T-cell (primary cell): ENCODE results near the gene KLLN. TPM values are rescaled to one million over a fixed set of nuclear protein-coding genes. Genes with fewer than 3 reads are reported as not detected.

Experiments
- ATAC-seq, 4 experiments: fragments of 200-7000 bp in 3 of 4; fragments of 150-1000 bp in 1 of 4; cut with Tn5 transposase; replicated peaks in 1 of 4; 1 replicate in 3 of 4; 2 replicates in 1 of 4; pipeline ENCODE4 v1.10.0; 2021; ENCODE audit warnings: moderate library complexity in 3 of 4, mild to moderate bottlenecking in 2 of 4, moderate number of reproducible peaks in 1 of 4
- CTCF ChIA-PET, 2 donors: fragments of 300-600 bp; sonication (Branson Sonifier 250); formaldehyde crosslinking; loops; one replicate each; lab custom pipeline; 2022; ENCODE audit warnings: antibody characterized with exemption in 2 of 2; lab: Charles Lee
- POLR2A ChIA-PET, 2 donors: fragments of 300-600 bp; sonication (Branson Sonifier 250); formaldehyde crosslinking; loops; one replicate each; lab custom pipeline; 2022; ENCODE audit warnings: antibody characterized with exemption in 2 of 2; lab: Charles Lee
- DNase-seq, 35 experiments: peaks; one replicate each; pipeline versions ENCODE4 v3.0.0 to v3.0.0-alpha.2; 2013 to 2023
- H3K27ac ChIP-seq: one replicate; pipeline ENCODE4 v1.5.1; 2013; ENCODE audit warnings: low read length
- H3K27me3 ChIP-seq, 2 experiments: replicated peaks in 1 of 2; 1 replicate in 1 of 2; 2 replicates in 1 of 2; pipeline versions ENCODE4 v1.6.1 to v1.7.0; 2013; ENCODE audit warnings: low read length in 1 of 2, mixed read lengths in 1 of 2; ENCODE audit not compliant: control insufficient read depth in 2 of 2, insufficient read depth in 2 of 2; ENCODE audit errors: extremely low read depth in 1 of 2
- H3K36me3 ChIP-seq, 2 donors: 1 replicate in 1 of 2; 2 replicates in 1 of 2; pipeline versions ENCODE4 v1.6.1 to v1.7.0; 2013; ENCODE audit warnings: low read length in 1 of 2; ENCODE audit not compliant: control insufficient read depth in 2 of 2, insufficient read depth in 1 of 2; ENCODE audit errors: extremely low read depth in 1 of 2
- H3K4me1 ChIP-seq, 2 experiments: 1 replicate in 1 of 2; 2 replicates in 1 of 2; pipeline versions ENCODE4 v1.6.1 to v1.7.0; 2013; ENCODE audit warnings: low read length in 2 of 2, mixed read lengths in 1 of 2; ENCODE audit not compliant: insufficient read depth in 2 of 2, control insufficient read depth in 1 of 2; ENCODE audit errors: extremely low read depth in 1 of 2
- H3K4me3 ChIP-seq, 2 donors: 1 replicate in 1 of 2; 2 replicates in 1 of 2; pipeline versions ENCODE4 v1.5.1 to v1.7.0; 2013; ENCODE audit warnings: mild to moderate bottlenecking in 2 of 2, low read length in 1 of 2, moderate library complexity in 1 of 2; ENCODE audit not compliant: control insufficient read depth in 1 of 2; ENCODE audit errors: extremely low read depth in 1 of 2
- H3K9me3 ChIP-seq: 2 replicates; pipeline ENCODE4 v1.7.0; 2013
- H3K27ac Mint-ChIP-seq, 2 donors: one replicate each; pipeline ENCODE4 v1.8.0; 2020 to 2021; ENCODE audit warnings: mild to moderate bottlenecking in 2 of 2, mixed read lengths in 2 of 2
- H3K27me3 Mint-ChIP-seq, 2 donors: one replicate each; pipeline ENCODE4 v1.8.0; 2021 to 2022; ENCODE audit warnings: mixed read lengths in 2 of 2
- H3K36me3 Mint-ChIP-seq: one replicate; pipeline ENCODE4 v1.8.0; 2021; ENCODE audit warnings: mixed read lengths
- H3K4me1 Mint-ChIP-seq, 3 donors: one replicate each; pipeline ENCODE4 v1.8.0; 2020 to 2022; ENCODE audit warnings: mixed read lengths in 3 of 3, mild to moderate bottlenecking in 1 of 3
- H3K4me3 Mint-ChIP-seq, 3 donors: one replicate each; pipeline ENCODE4 v1.8.0; 2020 to 2022; ENCODE audit warnings: mild to moderate bottlenecking in 3 of 3, mixed read lengths in 3 of 3, moderate library complexity in 3 of 3
- H3K9me3 Mint-ChIP-seq, 3 donors: one replicate each; pipeline ENCODE4 v1.8.0; 2020 to 2022; ENCODE audit warnings: mixed read lengths in 3 of 3
- WGBS: methylation state at CpG from one replicate; pipeline ENCODE4 v1.1.5; 2013; ENCODE audit warnings: missing lambda C conversion rate; ENCODE audit not compliant: insufficient coverage; 5-methylcytosine and 5-hydroxymethylcytosine counted together
- total RNA-seq, 35 experiments: library from RNA in 6 of 35; stranded (reverse) in 6 of 35; fragments of 120-200 nt in 1 of 35; gene quantifications; one replicate each; pipeline versions ENCODE4 v1.2.1 to v1.2.4 and lab custom pipeline; 2013 to 2026

Gene KLLN
- total RNA-seq, 5 donors from 2014 or later (not counting 1 experiment from before 2014, with no cell fraction given) = 0.50 to 1.0 (median 0.60) TPM

DNA sequence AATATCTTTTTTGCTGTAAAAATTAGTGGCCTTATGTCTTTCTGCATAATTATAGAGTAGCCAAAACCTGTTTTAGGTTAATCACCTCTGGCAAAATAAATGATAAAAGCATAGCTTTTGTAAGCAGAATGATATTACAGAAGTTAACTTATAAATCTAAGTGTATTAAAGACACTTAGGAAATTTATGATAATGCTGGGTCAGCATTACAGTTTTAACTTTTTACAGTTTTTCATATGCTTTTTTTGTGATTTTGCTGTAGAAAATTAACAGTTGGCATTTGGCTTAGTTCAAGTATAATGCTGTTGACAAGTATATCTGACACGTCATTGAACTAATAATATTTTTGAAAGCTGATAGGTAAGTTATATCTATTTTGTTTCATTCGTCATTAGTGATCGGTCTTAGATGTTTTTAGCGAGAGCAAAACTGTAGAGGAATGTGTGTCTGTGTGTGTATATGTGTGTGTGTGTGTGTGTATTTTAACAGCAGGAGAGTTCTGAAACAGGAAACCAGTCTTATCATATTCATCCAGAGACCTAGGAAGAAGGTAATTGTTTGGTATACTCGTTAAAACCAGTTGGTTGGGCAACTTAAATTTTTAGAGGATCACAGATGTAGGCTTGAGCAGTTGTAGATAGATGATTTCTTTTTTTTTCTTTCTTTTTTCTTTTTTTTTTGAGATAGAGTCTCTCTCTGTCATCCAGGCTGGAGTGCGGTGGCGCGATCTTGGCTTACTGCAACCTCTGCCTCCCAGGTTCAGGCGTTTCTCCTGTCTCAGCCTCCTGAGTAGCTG lies 15.5 kb upstream of the KLLN start:
- H3K9me3 Mint-ChIP-seq = no peaks in the 10 kb centered on the region
- H3K36me3 Mint-ChIP-seq = peaks cover 33% of the 10 kb centered on the region
- whole genome bisulfite sequencing = 93% methylated on average over 3 of the region's 9 CpGs
- peak overlapping the region in 1 of 3 donors; percentile 2 for H3K4me3 Mint-ChIP-seq
- Histone ChIP-seq H3K27ac (no peak overlapping the region), H3K36me3 (peaks cover 0 to 2% of the 10 kb centered on the region in 2 donors), H3K27me3 (no peaks in the 10 kb centered on the region), H3K4me3 (no peak overlapping the region), H3K9me3 (no peaks in the 10 kb centered on the region), H3K4me1 (peaks cover 0 to 21% of the 10 kb centered on the region in 2 experiments)
- ATAC-seq (no peak), DNase-seq (no peak)
- peak overlapping the region; percentile 7 to 47 for H3K27ac Mint-ChIP-seq
- H3K4me1 Mint-ChIP-seq = peaks cover 53 to 65% (median 58%) of the 10 kb centered on the region in 3 donors
- H3K27me3 Mint-ChIP-seq = no peaks in the 10 kb centered on the region
- POLR2A ChIA-PET = interaction anchor here in 1 of 2 donors (0.5 to 0.7 kb wide), 2 partner anchors 14 to 508 kb away, joined by 3 read pairs; no protein-coding TSS in a partner anchor
- CTCF ChIA-PET = interaction anchor here (0.6 to 0.7 kb wide), 2 partner anchors 499 to 1128 kb away, joined by 3 read pairs; no protein-coding TSS in a partner anchor

GRCh38 chr10:87875929-87876571 lies 12.7 kb upstream of the KLLN start:
- CTCF ChIA-PET = no interaction called here
- ATAC-seq = no peak
- POLR2A ChIA-PET = interaction anchor here in 1 of 2 donors (0.5 kb wide), 2 partner anchors 17 to 526 kb away, joined by 3 to 13 read pairs; no protein-coding TSS in a partner anchor
- Histone ChIP-seq H3K4me3 (no peak overlapping the region), H3K27ac (no peak overlapping the region), H3K4me1 (peaks cover 9 to 27% of the 10 kb centered on the region in 2 experiments), H3K36me3 (peaks cover 0 to 2% of the 10 kb centered on the region in 2 donors), H3K27me3 (no peaks in the 10 kb centered on the region), H3K9me3 (no peaks in the 10 kb centered on the region)
- Mint-ChIP-seq H3K36me3 (peaks cover 20% of the 10 kb centered on the region), H3K27me3 (no peaks in the 10 kb centered on the region), H3K4me1 (peaks cover 56 to 71% (median 67%) of the 10 kb centered on the region in 3 donors), H3K9me3 (no peaks in the 10 kb centered on the region), H3K27ac (no peak overlapping the region), H3K4me3 (no peak overlapping the region)
- WGBS = no CpG with 5 or more reads among the region's 4 CpGs
- DNase-seq = no peak

DNA sequence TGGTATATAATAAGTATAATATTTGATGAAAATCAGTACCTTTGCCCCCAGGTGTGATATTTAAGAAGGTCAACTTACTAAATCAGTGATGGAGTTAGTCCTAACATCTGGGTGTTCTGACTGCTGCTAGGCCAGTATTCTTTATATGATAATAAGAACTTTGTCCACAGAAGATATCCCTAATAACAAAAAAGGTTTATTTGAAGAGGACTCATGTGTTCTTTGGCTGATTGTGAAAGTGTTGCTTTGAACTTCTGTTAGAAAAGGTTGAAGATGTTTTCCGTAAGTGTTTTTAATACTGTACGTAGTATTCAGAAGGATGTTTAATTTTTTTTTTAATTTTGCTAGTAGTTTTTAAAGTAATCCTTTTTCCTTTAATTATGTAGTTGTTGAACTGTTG lies 10.3 kb upstream of the KLLN start:
- Mint-ChIP-seq H3K27ac (peak overlapping the region in 1 of 2 donors; percentile 39), H3K9me3 (no peaks in the 10 kb centered on the region), H3K4me1 (peaks cover 58 to 79% (median 77%) of the 10 kb centered on the region in 3 donors), H3K4me3 (peak overlapping the region; percentile 23 to 37 (median 31)), H3K27me3 (no peaks in the 10 kb centered on the region), H3K36me3 (peaks cover 11% of the 10 kb centered on the region)
- no peak overlapping the region for H3K27ac ChIP-seq
- ATAC-seq = no peak
- H3K9me3 ChIP-seq = no peaks in the 10 kb centered on the region
- no peaks in the 10 kb centered on the region for H3K36me3 ChIP-seq
- no peak overlapping the region for H3K4me3 ChIP-seq
- DNase-seq = no peak
- ChIA-PET CTCF (no interaction called here), POLR2A (interaction anchor here in 1 of 2 donors (0.7 kb wide), 1 partner anchor 8 kb away, joined by 3 read pairs; no protein-coding TSS in a partner anchor)
- peaks cover 14 to 39% of the 10 kb centered on the region in 2 experiments for H3K4me1 ChIP-seq
- H3K27me3 ChIP-seq = no peaks in the 10 kb centered on the region
- no CpG with 5 or more reads among the region's 2 CpGs for WGBS

DNA sequence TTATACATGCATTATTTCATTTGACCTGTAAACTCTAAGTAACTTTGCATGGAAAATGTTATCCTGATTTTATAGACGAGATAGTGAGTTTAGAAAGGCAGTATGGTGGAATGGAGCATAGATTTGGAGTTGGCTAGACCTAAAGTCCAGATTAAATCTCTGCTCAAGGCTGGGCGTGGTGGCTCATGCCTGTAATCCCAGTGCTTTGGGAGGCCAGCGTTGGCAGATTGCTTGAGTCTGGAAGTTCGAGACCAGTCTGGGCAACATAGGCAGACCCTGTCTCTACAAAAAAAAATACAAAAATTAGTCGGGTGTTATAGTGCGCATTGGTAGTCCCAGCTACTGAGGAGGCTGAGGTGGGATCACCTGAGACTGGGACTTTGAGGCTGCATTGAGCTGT lies 9.5 kb upstream of the KLLN start:
- Histone ChIP-seq H3K27ac (no peak overlapping the region), H3K4me3 (no peak overlapping the region), H3K36me3 (no peaks in the 10 kb centered on the region), H3K4me1 (peaks cover 14 to 37% of the 10 kb centered on the region in 2 experiments), H3K27me3 (no peaks in the 10 kb centered on the region), H3K9me3 (no peaks in the 10 kb centered on the region)
- Mint-ChIP-seq H3K4me3 (peak overlapping the region in 1 of 3 donors; percentile 12), H3K27ac (no peak overlapping the region), H3K4me1 (peaks cover 61 to 80% (median 79%) of the 10 kb centered on the region in 3 donors), H3K27me3 (no peaks in the 10 kb centered on the region), H3K9me3 (no peaks in the 10 kb centered on the region), H3K36me3 (peaks cover 15% of the 10 kb centered on the region)
- 90% methylated on average over 3 of the region's 6 CpGs for WGBS
- ChIA-PET POLR2A (no interaction called here), CTCF (interaction anchor here in 1 of 2 donors (1.0 kb wide), 1 partner anchor 41 kb away, joined by 5 read pairs; no protein-coding TSS in a partner anchor)
- DNase-seq (no peak), ATAC-seq (no peak)

DNA sequence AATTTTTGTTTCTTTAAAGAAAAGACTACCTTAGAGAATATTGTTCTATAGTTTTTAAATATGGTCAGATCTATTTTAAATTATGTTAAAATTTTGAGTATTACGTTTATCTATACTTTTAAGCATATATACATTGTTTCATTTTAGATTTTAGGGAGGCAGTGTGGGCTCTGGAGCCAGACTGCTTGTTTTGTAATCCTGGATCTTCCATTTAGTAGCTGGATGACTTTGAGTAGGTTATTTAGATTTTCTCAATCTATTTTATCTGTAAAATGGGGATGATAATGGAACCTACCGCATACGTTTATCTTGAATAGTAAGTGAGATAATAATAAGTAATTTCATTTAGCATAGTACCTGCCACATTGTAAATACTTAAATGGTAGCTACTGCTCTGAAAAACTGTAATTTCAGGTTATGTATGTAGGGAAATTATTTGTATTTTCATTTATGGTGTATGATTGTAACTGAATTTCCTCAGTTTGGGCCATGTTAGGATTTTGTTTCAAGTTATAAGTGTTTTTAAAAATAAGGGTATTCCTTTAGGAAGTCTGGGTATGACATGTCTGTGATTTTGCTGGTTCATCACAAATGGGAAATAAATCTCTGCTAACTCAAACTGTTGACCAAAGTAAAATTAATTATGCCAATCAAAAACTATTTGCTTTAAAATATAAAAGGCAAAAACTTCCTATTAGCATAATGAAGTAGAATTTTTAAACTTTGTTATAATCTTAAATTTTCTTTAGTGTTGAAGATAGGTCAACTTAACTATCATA lies 6.6 kb upstream of the KLLN start:
- H3K27ac ChIP-seq = no peak overlapping the region
- no peaks in the 10 kb centered on the region for H3K27me3 ChIP-seq
- peaks cover 14 to 41% of the 10 kb centered on the region in 2 experiments for H3K4me1 ChIP-seq
- Mint-ChIP-seq H3K36me3 (peaks cover 19% of the 10 kb centered on the region), H3K9me3 (no peaks in the 10 kb centered on the region), H3K4me3 (peak overlapping the region in 2 of 3 donors; percentile 21 to 31), H3K27ac (no peak overlapping the region), H3K27me3 (no peaks in the 10 kb centered on the region), H3K4me1 (peaks cover 81 to 85% (median 82%) of the 10 kb centered on the region in 3 donors)
- CTCF ChIA-PET = interaction anchor here (0.5 to 1.0 kb wide), 3 partner anchors 17 to 244 kb away, joined by 3 to 7 read pairs (median 3); no protein-coding TSS in a partner anchor
- no peaks in the 10 kb centered on the region for H3K36me3 ChIP-seq
- no peak for DNase-seq
- no peak for ATAC-seq
- WGBS = no CpG with 5 or more reads among the region's 3 CpGs
- POLR2A ChIA-PET = interaction anchor here (0.6 to 1.0 kb wide), 3 partner anchors 7 to 519 kb away, joined by 3 read pairs; no protein-coding TSS in a partner anchor
- H3K4me3 ChIP-seq = no peak overlapping the region
- H3K9me3 ChIP-seq = no peaks in the 10 kb centered on the region
